PFSK-1 (cell line): ENCODE data around the gene CADM2.

ENCODE experiments used
- FOXP2 ChIP-seq: optimal IDR thresholded peaks from 2 replicates; pipeline ENCODE3; 2011; ENCODE audit warnings: borderline replicate concordance, control low read depth, inconsistent platforms; ENCODE audit not compliant: insufficient read depth; ENCODE audit errors: extremely low read length, extremely low read depth
- POLR2AphosphoS5 ChIP-seq: IDR thresholded peaks from 2 replicates; pipeline ENCODE4 v1.6.1; 2012; ENCODE audit warnings: low read depth, mild to moderate bottlenecking, control low read depth, low read length, moderate library complexity
- SIN3A ChIP-seq: IDR thresholded peaks from 2 replicates; pipeline ENCODE4 v1.6.1; 2012; ENCODE audit warnings: mild to moderate bottlenecking, low read length, moderate library complexity, borderline replicate concordance; ENCODE audit not compliant: insufficient read depth
- TAF1 ChIP-seq: IDR thresholded peaks from 2 replicates; pipeline ENCODE4 v1.6.1; 2012; ENCODE audit warnings: low read length, control low read depth, borderline replicate concordance; ENCODE audit not compliant: insufficient read depth
- TF ChIP-seq, protein P1 (sequence below), 2 experiments: IDR thresholded peaks; 2 replicates each; pipeline versions ENCODE4 v1.6.1 to v1.8.0; 2011 to 2012; ENCODE audit warnings: low read depth in 2 of 2, low read length in 2 of 2, control low read depth in 1 of 2, inconsistent platforms in 1 of 2, mild to moderate bottlenecking in 1 of 2, moderate library complexity in 1 of 2; ENCODE audit not compliant: insufficient read depth in 1 of 2

CADM2 gene

DNA sequence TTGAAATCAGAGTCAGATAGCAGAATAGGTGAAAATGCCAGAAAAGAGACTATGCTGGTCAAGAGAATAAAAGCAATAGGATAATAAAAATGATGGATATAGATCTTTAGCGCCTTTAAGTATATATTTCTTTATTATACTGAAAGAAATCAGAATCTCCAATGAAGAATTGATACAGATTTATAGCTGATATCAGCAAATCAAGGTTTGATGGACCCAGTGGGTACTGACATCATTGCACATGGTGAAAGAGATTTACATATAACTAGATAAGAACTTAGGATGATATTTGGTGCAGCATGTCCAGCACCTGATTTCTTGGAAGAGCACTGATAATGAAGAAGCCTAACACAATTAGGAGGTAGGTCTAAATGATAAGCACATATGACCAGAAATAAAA lies 18.2 kb downstream of the CADM2 start:
- no peak for TF ChIP-seq TAF1

GRCh38 chr3:84978843-84979242 lies 20.1 kb downstream of the CADM2 start:
- TF ChIP-seq TAF1 (no peak), POLR2AphosphoS5 (no peak), FOXP2 (no peak)
- TF ChIP-seq, protein P1, sequence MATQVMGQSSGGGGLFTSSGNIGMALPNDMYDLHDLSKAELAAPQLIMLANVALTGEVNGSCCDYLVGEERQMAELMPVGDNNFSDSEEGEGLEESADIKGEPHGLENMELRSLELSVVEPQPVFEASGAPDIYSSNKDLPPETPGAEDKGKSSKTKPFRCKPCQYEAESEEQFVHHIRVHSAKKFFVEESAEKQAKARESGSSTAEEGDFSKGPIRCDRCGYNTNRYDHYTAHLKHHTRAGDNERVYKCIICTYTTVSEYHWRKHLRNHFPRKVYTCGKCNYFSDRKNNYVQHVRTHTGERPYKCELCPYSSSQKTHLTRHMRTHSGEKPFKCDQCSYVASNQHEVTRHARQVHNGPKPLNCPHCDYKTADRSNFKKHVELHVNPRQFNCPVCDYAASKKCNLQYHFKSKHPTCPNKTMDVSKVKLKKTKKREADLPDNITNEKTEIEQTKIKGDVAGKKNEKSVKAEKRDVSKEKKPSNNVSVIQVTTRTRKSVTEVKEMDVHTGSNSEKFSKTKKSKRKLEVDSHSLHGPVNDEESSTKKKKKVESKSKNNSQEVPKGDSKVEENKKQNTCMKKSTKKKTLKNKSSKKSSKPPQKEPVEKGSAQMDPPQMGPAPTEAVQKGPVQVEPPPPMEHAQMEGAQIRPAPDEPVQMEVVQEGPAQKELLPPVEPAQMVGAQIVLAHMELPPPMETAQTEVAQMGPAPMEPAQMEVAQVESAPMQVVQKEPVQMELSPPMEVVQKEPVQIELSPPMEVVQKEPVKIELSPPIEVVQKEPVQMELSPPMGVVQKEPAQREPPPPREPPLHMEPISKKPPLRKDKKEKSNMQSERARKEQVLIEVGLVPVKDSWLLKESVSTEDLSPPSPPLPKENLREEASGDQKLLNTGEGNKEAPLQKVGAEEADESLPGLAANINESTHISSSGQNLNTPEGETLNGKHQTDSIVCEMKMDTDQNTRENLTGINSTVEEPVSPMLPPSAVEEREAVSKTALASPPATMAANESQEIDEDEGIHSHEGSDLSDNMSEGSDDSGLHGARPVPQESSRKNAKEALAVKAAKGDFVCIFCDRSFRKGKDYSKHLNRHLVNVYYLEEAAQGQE (IDR thresholded peaks at IDR 0.05; ENCODE audit: insufficient read depth in 1 of 2, low read depth in 2 of 2, low read length in 2 of 2): no peak

DNA sequence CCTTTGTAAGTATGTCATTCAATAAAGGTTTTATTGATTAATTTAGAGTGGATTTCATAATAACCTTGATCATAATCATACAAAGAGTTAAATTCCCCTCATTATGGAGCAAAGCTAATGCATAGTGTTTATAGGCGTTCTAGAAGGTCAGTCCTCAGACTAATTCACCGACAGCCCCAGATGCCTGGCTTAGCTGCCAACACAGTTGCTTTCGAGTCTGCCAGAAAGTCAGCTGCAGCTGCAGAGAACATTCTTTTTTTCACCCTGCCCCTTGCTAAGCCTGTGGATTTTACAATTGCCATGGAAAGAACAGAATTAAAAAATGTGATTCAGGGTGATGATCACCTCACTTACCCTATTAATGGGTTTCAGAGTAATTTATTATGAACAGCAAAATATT lies 21.2 kb downstream of the CADM2 start:
- TF ChIP-seq, protein P1 (IDR thresholded peaks at IDR 0.05; ENCODE audit: insufficient read depth in 1 of 2, low read depth in 2 of 2, low read length in 2 of 2): no peak
- TF ChIP-seq FOXP2: no peak
- no peak for TF ChIP-seq TAF1
- no peak for TF ChIP-seq SIN3A
- no peak for TF ChIP-seq POLR2AphosphoS5

- TF ChIP-seq, protein P1 (IDR thresholded peaks at IDR 0.05; ENCODE audit: insufficient read depth in 1 of 2, low read depth in 2 of 2, low read length in 2 of 2): no peak
- TF ChIP-seq TAF1: no peak
- TF ChIP-seq SIN3A: no peak
- no peak for TF ChIP-seq POLR2AphosphoS5
- TF ChIP-seq FOXP2: no peak
Observed at GRCh38 chr3:84980456-84980855, 21.7 kb downstream of the CADM2 start.

GRCh38 chr3:84983490-84983889 lies 24.7 kb downstream of the CADM2 start:
- no peak for TF ChIP-seq SIN3A
- TF ChIP-seq POLR2AphosphoS5: no peak

DNA sequence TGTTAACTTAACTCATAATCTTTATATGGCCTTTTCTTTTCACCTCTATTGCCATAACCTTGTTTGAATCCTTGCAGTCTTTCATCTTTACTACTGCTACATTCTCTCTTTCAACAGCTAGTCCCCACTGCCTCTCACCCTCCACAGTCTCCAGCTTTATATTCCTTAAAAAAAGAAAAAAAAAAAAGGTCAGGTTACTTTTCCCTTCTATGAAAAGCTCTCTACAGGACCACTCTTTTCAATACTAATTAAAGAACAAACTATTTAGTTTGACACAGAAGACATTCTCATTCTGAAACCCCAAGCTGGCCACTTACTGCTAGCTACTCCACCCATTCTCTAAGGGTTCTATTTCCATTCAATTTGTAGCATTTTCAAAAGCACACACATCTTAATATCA lies 25.6 kb downstream of the CADM2 start:
- no peak for TF ChIP-seq TAF1

DNA sequence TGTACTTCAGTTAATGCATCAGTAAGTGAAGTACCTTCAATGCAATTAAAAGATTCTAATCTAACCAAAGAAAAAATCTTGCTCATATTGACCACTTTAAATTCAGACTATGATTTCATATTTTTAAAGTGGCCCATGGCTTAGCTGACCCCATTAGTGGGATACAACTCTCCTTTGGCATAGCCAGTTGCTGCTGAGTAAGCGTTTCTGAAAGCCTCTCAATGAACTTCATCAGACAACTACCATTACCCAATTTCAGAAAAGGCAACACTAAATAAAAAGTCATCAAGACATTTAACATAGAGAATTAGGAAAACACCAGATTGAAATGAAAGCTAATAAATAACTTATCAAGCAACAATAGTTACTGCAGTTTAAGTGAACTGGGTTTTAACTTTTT lies 27.0 kb downstream of the CADM2 start:
- TF ChIP-seq SIN3A (no peak), POLR2AphosphoS5 (no peak), TAF1 (no peak), FOXP2 (no peak)
- TF ChIP-seq, protein P1 (IDR thresholded peaks at IDR 0.05; ENCODE audit: insufficient read depth in 1 of 2, low read depth in 2 of 2, low read length in 2 of 2): no peak
